Neural cell (in vitro differentiated cells): Measurements from ENCODE around the gene APP.

Experiments used
- CTCF ChIP-seq: fragments of 450-650 bp; IDR thresholded peaks from 2 replicates; pipeline ENCODE4 v1.5.1; 2014; ENCODE audit warnings: antibody characterized with exemption, mild to moderate bottlenecking, moderate library complexity; ENCODE audit not compliant: poor library complexity, severe bottlenecking
- EP300 ChIP-seq: fragments of 450-650 bp; conservative IDR thresholded peaks from 2 replicates; pipeline ENCODE4 v1.6.1; 2014; ENCODE audit warnings: antibody characterized with exemption, mild to moderate bottlenecking, moderate library complexity; ENCODE audit not compliant: poor library complexity, severe bottlenecking
- EZH2 ChIP-seq: fragments of 200-600, 300-800 bp; shearing (Covaris generic), sonication (generic); IDR thresholded peaks from 2 replicates; pipeline ENCODE4 v1.6.1; 2014; ENCODE audit warnings: antibody characterized with exemption, low read length, borderline replicate concordance, mild to moderate bottlenecking; ENCODE audit not compliant: insufficient read depth, poor library complexity, severe bottlenecking
- POLR2AphosphoS5 ChIP-seq: IDR thresholded peaks from 2 replicates; pipeline ENCODE4 v1.6.1; 2012
- RAD21 ChIP-seq: fragments of 450-650 bp; conservative IDR thresholded peaks from 2 replicates; pipeline ENCODE4 v1.6.1; 2014; ENCODE audit warnings: antibody characterized with exemption, mild to moderate bottlenecking, moderate library complexity
- SMC3 ChIP-seq: fragments of 450-650 bp; conservative IDR thresholded peaks from 2 replicates; pipeline ENCODE4 v1.6.1; 2014; ENCODE audit warnings: antibody characterized with exemption, mild to moderate bottlenecking, moderate library complexity; ENCODE audit not compliant: poor library complexity
- TAF1 ChIP-seq: IDR thresholded peaks from 2 replicates; pipeline ENCODE4 v1.6.1; 2012; ENCODE audit warnings: low read depth

- no peak for TF ChIP-seq CTCF
- no peak for TF ChIP-seq EZH2
- no peak for TF ChIP-seq POLR2AphosphoS5
- TF ChIP-seq RAD21: no peak
- TF ChIP-seq EP300: no peak
- TF ChIP-seq SMC3: no peak
- TF ChIP-seq TAF1: no peak
Measured at GRCh38 chr21:26068776-26069175, 101.8 kb downstream of the APP start.
